HEK293 (cell line): Measurements from ENCODE around the gene LAMA1.

ENCODE experiments used
- CTCF ChIA-PET: fragments of 350-600 bp; formaldehyde crosslinking; extraction: SDS; loops from one replicate; lab custom pipeline; 2021; ENCODE audit warnings: antibody characterized with exemption; lab: Yijun Ruan, JAX
- POLR2A ChIA-PET: fragments of 300-600 bp; formaldehyde crosslinking; extraction: SDS; loops from one replicate; lab custom pipeline; 2020; ENCODE audit warnings: antibody characterized with exemption, inconsistent platforms; lab: Yijun Ruan, JAX
- H3K27ac ChIP-seq: fragments of 200-500 bp; sonication (Bioruptor generic); 2 replicates; pipeline ENCODE4 v1.5.1; 2014; ENCODE audit warnings: low read depth, low read length, control low read depth, inconsistent platforms; ENCODE audit errors: extremely low read depth
- H3K36me3 ChIP-seq, 2 experiments: fragments of 200-500 bp in 1 of 2; sonication (Bioruptor generic) in 1 of 2; 1 replicate in 1 of 2; 2 replicates in 1 of 2; pipeline ENCODE4 v1.5.1; 2014 to 2017; ENCODE audit warnings: inconsistent platforms in 2 of 2, low read length in 2 of 2; ENCODE audit not compliant: control insufficient read depth in 2 of 2, insufficient read depth in 1 of 2
- H3K4me1 ChIP-seq: fragments of 200-500 bp; sonication (Bioruptor generic); 2 replicates; pipeline ENCODE4 v1.5.1; 2014; ENCODE audit warnings: mild to moderate bottlenecking, low read length, inconsistent platforms; ENCODE audit not compliant: control insufficient read depth, insufficient read depth
- H3K4me3 ChIP-seq: 2 replicates; pipeline ENCODE4 v1.5.1; 2011; ENCODE audit warnings: low read depth, mild to moderate bottlenecking, control low read depth, low read length, moderate library complexity
- H3K9me3 ChIP-seq: fragments of 200-500 bp; sonication (Bioruptor generic); 2 replicates; pipeline ENCODE4 v1.5.1; 2014; ENCODE audit warnings: low read depth, low read length, inconsistent platforms; ENCODE audit not compliant: control insufficient read depth, insufficient read depth
- SCRT2 ChIP-seq: fragments of 450-650 bp; formaldehyde crosslinking; IDR thresholded peaks from 2 replicates; pipeline ENCODE4 v1.5.1; 2016; ENCODE audit warnings: missing biosample characterization, missing genetic modification characterization
- ZBTB1 ChIP-seq: fragments of 450-650 bp; formaldehyde crosslinking; IDR thresholded peaks from 2 replicates; pipeline ENCODE4 v1.5.1; 2016; ENCODE audit warnings: missing biosample characterization, missing genetic modification characterization
- ZBTB17 ChIP-seq: fragments of 450-650 bp; formaldehyde crosslinking; IDR thresholded peaks from 2 replicates; pipeline ENCODE4 v1.5.1; 2016; ENCODE audit warnings: missing biosample characterization, missing genetic modification characterization
- ZFP41 ChIP-seq: fragments of 450-650 bp; formaldehyde crosslinking; IDR thresholded peaks from 2 replicates; pipeline ENCODE4 v1.5.1; 2016; ENCODE audit warnings: missing biosample characterization, missing genetic modification characterization, borderline replicate concordance
- ZNF112 ChIP-seq: fragments of 450-650 bp; formaldehyde crosslinking; IDR thresholded peaks from 2 replicates; pipeline ENCODE4 v1.5.0; 2017; ENCODE audit warnings: missing biosample characterization, missing genetic modification characterization
- ZNF140 ChIP-seq: fragments of 450-650 bp; formaldehyde crosslinking; IDR thresholded peaks from 2 replicates; pipeline ENCODE4 v1.5.1; 2016; ENCODE audit warnings: missing biosample characterization, missing genetic modification characterization
- ZNF155 ChIP-seq: fragments of 450-650 bp; formaldehyde crosslinking; IDR thresholded peaks from 2 replicates; pipeline ENCODE4 v1.5.1; 2016; ENCODE audit warnings: missing biosample characterization, missing genetic modification characterization
- ZNF16 ChIP-seq: fragments of 450-650 bp; formaldehyde crosslinking; IDR thresholded peaks from 2 replicates; pipeline ENCODE4 v1.5.1; 2016; ENCODE audit warnings: low read depth, missing biosample characterization, missing genetic modification characterization
- ZNF214 ChIP-seq: fragments of 450-650 bp; formaldehyde crosslinking; IDR thresholded peaks from 2 replicates; pipeline ENCODE4 v1.5.1; 2017; ENCODE audit warnings: missing biosample characterization, mild to moderate bottlenecking, missing genetic modification characterization, borderline replicate concordance
- ZNF292 ChIP-seq: fragments of 450-650 bp; formaldehyde crosslinking; IDR thresholded peaks from 2 replicates; pipeline ENCODE4 v1.5.1; 2016; ENCODE audit warnings: low read depth, missing biosample characterization, missing genetic modification characterization, borderline replicate concordance
- ZNF37A ChIP-seq: fragments of 450-650 bp; IDR thresholded peaks from 2 replicates; pipeline ENCODE4 v1.5.1; 2018; ENCODE audit warnings: missing biosample characterization, missing genetic modification characterization
- ZNF398 ChIP-seq: fragments of 450-650 bp; formaldehyde crosslinking; IDR thresholded peaks from 2 replicates; pipeline ENCODE4 v1.5.1; 2017; ENCODE audit warnings: missing biosample characterization, missing genetic modification characterization
- ZNF501 ChIP-seq: fragments of 450-650 bp; formaldehyde crosslinking; IDR thresholded peaks from 2 replicates; pipeline ENCODE4 v1.5.1; 2016; ENCODE audit warnings: missing biosample characterization, missing genetic modification characterization
- ZNF521 ChIP-seq: fragments of 450-650 bp; formaldehyde crosslinking; IDR thresholded peaks from 2 replicates; pipeline ENCODE4 v1.5.1; 2017; ENCODE audit warnings: missing biosample characterization, mild to moderate bottlenecking, missing genetic modification characterization
- ZNF549 ChIP-seq: fragments of 450-650 bp; IDR thresholded peaks from 2 replicates; pipeline ENCODE4 v1.5.1; 2018; ENCODE audit warnings: missing biosample characterization, missing genetic modification characterization, mild to moderate bottlenecking, inconsistent platforms, moderate library complexity
- ZNF701 ChIP-seq: fragments of 450-650 bp; formaldehyde crosslinking; IDR thresholded peaks from 2 replicates; pipeline ENCODE4 v1.5.1; 2016; ENCODE audit warnings: missing biosample characterization, missing genetic modification characterization
- ZNF707 ChIP-seq: fragments of 450-650 bp; formaldehyde crosslinking; IDR thresholded peaks from 2 replicates; pipeline ENCODE4 v1.5.1; 2016; ENCODE audit warnings: missing biosample characterization, missing genetic modification characterization
- TF ChIP-seq, protein P1 (sequence below): fragments of 450-650 bp; formaldehyde crosslinking; IDR thresholded peaks from 2 replicates; pipeline ENCODE4 v1.5.1; 2017; ENCODE audit warnings: missing biosample characterization, mild to moderate bottlenecking, missing genetic modification characterization, moderate library complexity
- TF ChIP-seq, protein P2 (sequence below): fragments of 450-650 bp; formaldehyde crosslinking; IDR thresholded peaks from 2 replicates; pipeline ENCODE4 v1.5.1; 2016; ENCODE audit warnings: missing biosample characterization, missing genetic modification characterization
- TF ChIP-seq, protein P3 (sequence below): fragments of 450-650 bp; formaldehyde crosslinking; IDR thresholded peaks from 2 replicates; pipeline ENCODE4 v1.5.1; 2017; ENCODE audit warnings: missing biosample characterization, missing genetic modification characterization
- TF ChIP-seq, protein P4 (sequence below): fragments of 450-650 bp; formaldehyde crosslinking; IDR thresholded peaks from 2 replicates; pipeline ENCODE4 v1.5.1; 2016; ENCODE audit warnings: missing biosample characterization, missing genetic modification characterization
- TF ChIP-seq, protein P5 (sequence below): fragments of 450-650 bp; formaldehyde crosslinking; conservative IDR thresholded peaks from 2 replicates; pipeline ENCODE4 v1.5.1; 2016; ENCODE audit warnings: low read depth, missing biosample characterization, missing genetic modification characterization
- TF ChIP-seq, protein P6 (sequence below): fragments of 450-650 bp; formaldehyde crosslinking; IDR thresholded peaks from 2 replicates; pipeline ENCODE4 v1.5.1; 2016; ENCODE audit warnings: missing biosample characterization, missing genetic modification characterization

The LAMA1 gene

DNA sequence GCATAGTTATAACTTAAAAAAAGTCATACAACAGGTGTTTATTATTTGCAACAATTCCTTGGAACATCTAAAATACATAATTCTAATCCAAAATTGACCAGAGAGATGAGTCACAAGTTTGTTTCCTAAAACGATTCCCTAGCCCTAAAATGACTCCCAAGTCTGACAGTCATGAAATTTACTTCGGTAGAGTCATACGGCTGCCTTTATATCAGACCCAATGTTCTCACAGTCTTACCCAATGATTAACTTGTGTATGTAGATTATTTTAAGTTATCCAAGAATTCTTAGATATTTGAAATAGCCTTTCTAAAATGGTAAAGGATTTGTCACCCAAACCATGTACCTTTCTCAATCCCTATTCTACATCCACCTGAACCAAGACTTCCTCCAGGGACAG, 174.9 kb downstream of the LAMA1 start:
- TF ChIP-seq ZNF37A (no peak), ZBTB17 (tag by site-specific recombination) (no peak), ZNF398 (no peak)
- TF ChIP-seq, protein P1, sequence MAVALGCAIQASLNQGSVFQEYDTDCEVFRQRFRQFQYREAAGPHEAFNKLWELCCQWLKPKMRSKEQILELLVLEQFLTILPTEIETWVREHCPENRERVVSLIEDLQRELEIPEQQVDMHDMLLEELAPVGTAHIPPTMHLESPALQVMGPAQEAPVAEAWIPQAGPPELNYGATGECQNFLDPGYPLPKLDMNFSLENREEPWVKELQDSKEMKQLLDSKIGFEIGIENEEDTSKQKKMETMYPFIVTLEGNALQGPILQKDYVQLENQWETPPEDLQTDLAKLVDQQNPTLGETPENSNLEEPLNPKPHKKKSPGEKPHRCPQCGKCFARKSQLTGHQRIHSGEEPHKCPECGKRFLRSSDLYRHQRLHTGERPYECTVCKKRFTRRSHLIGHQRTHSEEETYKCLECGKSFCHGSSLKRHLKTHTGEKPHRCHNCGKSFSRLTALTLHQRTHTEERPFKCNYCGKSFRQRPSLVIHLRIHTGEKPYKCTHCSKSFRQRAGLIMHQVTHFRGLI (tag by site-specific recombination): no peak
- no peaks in the 10 kb centered on the region for H3K9me3 ChIP-seq
- ChIA-PET CTCF (no interaction called here), POLR2A (no interaction called here)
- H3K27ac ChIP-seq: no peak overlapping the region
- H3K4me3 ChIP-seq: no peak overlapping the region
- peaks cover 0 to 4% of the 10 kb centered on the region in 2 experiments; a peak in 1 of 3 replicates for H3K36me3 ChIP-seq
- H3K4me1 ChIP-seq: no peaks in the 10 kb centered on the region

GRCh38 chr18:6941996-6942395, 175.6 kb downstream of the LAMA1 start:
- no peaks in the 10 kb centered on the region for H3K9me3 ChIP-seq
- CTCF ChIA-PET: interaction anchor here (0.6 to 2.9 kb wide), 4 partner anchors 21 to 259 kb away, joined by 3 to 14 read pairs (median 8); no protein-coding TSS in a partner anchor
- TF ChIP-seq, protein P2, sequence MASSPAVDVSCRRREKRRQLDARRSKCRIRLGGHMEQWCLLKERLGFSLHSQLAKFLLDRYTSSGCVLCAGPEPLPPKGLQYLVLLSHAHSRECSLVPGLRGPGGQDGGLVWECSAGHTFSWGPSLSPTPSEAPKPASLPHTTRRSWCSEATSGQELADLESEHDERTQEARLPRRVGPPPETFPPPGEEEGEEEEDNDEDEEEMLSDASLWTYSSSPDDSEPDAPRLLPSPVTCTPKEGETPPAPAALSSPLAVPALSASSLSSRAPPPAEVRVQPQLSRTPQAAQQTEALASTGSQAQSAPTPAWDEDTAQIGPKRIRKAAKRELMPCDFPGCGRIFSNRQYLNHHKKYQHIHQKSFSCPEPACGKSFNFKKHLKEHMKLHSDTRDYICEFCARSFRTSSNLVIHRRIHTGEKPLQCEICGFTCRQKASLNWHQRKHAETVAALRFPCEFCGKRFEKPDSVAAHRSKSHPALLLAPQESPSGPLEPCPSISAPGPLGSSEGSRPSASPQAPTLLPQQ (tag by site-specific recombination): no peak
- no peak for TF ChIP-seq ZNF140 (tag by site-specific recombination)
- TF ChIP-seq ZBTB1 (tag by site-specific recombination): no peak
- no peak for TF ChIP-seq ZFP41 (tag by site-specific recombination)
- TF ChIP-seq, protein P3, sequence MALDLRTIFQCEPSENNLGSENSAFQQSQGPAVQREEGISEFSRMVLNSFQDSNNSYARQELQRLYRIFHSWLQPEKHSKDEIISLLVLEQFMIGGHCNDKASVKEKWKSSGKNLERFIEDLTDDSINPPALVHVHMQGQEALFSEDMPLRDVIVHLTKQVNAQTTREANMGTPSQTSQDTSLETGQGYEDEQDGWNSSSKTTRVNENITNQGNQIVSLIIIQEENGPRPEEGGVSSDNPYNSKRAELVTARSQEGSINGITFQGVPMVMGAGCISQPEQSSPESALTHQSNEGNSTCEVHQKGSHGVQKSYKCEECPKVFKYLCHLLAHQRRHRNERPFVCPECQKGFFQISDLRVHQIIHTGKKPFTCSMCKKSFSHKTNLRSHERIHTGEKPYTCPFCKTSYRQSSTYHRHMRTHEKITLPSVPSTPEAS (tag by site-specific recombination): no peak
- TF ChIP-seq, protein P4, sequence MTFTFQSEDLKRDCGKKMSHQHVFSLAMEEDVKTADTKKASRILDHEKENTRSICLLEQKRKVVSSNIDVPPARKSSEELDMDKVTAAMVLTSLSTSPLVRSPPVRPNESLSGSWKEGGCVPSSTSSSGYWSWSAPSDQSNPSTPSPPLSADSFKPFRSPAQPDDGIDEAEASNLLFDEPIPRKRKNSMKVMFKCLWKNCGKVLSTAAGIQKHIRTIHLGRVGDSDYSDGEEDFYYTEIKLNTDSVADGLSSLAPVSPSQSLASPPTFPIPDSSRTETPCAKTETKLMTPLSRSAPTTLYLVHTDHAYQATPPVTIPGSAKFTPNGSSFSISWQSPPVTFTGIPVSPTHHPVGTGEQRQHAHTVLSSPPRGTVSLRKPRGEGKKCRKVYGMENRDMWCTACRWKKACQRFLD: no peak
- no peak for TF ChIP-seq ZNF501 (tag by site-specific recombination)
- no peak for TF ChIP-seq ZNF155 (tag by site-specific recombination)
- TF ChIP-seq ZNF707: no peak
- TF ChIP-seq ZNF701 (tag by site-specific recombination): no peak
- no peak for TF ChIP-seq ZNF292 (tag by site-specific recombination)
- TF ChIP-seq, protein P5, sequence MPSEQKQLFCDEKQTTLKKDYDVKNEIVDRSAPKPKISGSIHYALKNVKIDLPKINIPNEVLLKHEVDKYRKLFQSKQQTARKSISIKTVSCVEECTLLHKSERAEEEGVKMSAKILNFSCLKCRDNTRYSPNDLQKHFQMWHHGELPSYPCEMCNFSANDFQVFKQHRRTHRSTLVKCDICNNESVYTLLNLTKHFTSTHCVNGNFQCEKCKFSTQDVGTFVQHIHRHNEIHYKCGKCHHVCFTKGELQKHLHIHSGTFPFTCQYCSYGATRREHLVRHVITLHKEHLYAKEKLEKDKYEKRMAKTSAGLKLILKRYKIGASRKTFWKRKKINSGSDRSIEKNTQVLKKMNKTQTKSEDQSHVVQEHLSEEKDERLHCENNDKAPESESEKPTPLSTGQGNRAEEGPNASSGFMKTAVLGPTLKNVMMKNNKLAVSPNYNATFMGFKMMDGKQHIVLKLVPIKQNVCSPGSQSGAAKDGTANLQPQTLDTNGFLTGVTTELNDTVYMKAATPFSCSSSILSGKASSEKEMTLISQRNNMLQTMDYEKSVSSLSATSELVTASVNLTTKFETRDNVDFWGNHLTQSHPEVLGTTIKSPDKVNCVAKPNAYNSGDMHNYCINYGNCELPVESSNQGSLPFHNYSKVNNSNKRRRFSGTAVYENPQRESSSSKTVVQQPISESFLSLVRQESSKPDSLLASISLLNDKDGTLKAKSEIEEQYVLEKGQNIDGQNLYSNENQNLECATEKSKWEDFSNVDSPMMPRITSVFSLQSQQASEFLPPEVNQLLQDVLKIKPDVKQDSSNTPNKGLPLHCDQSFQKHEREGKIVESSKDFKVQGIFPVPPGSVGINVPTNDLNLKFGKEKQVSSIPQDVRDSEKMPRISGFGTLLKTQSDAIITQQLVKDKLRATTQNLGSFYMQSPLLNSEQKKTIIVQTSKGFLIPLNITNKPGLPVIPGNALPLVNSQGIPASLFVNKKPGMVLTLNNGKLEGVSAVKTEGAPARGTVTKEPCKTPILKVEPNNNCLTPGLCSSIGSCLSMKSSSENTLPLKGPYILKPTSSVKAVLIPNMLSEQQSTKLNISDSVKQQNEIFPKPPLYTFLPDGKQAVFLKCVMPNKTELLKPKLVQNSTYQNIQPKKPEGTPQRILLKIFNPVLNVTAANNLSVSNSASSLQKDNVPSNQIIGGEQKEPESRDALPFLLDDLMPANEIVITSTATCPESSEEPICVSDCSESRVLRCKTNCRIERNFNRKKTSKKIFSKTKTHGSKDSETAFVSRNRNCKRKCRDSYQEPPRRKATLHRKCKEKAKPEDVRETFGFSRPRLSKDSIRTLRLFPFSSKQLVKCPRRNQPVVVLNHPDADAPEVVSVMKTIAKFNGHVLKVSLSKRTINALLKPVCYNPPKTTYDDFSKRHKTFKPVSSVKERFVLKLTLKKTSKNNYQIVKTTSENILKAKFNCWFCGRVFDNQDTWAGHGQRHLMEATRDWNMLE (tag by site-specific recombination): no peak
- TF ChIP-seq, protein P6, sequence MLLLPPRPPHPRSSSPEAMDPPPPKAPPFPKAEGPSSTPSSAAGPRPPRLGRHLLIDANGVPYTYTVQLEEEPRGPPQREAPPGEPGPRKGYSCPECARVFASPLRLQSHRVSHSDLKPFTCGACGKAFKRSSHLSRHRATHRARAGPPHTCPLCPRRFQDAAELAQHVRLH (tag by site-specific recombination): no peak
- TF ChIP-seq SCRT2 (tag by site-specific recombination): no peak
- TF ChIP-seq ZNF549 (tag by site-specific recombination): no peak
- no peak for TF ChIP-seq ZNF16
- TF ChIP-seq ZNF112: no peak
- no peak for TF ChIP-seq ZNF214 (tag by site-specific recombination)
- no peak for TF ChIP-seq ZNF521
- TF ChIP-seq, all 188 proteins: peak for 0
- Histone ChIP-seq H3K27ac (no peak overlapping the region), H3K4me1 (no peaks in the 10 kb centered on the region), H3K36me3 (peaks cover 0 to 4% of the 10 kb centered on the region in 2 experiments; a peak in 1 of 3 replicates), H3K4me3 (no peak overlapping the region)
- POLR2A ChIA-PET: no interaction called here
